SH-SY5Y (cell line): Measurements from ENCODE around the gene FKBP10.

Source experiments
- GATA2 ChIP-seq: IDR thresholded peaks from 2 replicates; pipeline ENCODE4 v1.6.1; 2011; ENCODE audit warnings: mild to moderate bottlenecking, low read depth, low read length
- GATA3 ChIP-seq: IDR thresholded peaks from 2 replicates; pipeline ENCODE4 v1.6.1; 2011; ENCODE audit warnings: low read depth, mild to moderate bottlenecking, low read length, moderate library complexity

GRCh38 chr17:41772586-41773189 is 40.1 kb upstream of the FKBP10 start:
- no peak for TF ChIP-seq GATA2
- no peak for TF ChIP-seq GATA3
